Measurements from ENCODE around the gene MKRN1.
A peak's percentile ranks its signal among the peaks of the same experiment; 100 is the strongest.

Gene MKRN1

GRCh38 chr7:140479062-140479738 is at the start of gene MKRN1:
MKRN1 (minus strand) TSS chr7:140479505; CDS start chr7:140479344, 161 bp downstream.
- H3K4me3 ChIP-seq (replicated peaks; ENCODE audit: low read depth, low read length), result peak within 1 kb of the TSS; percentile 85
- TF ChIP-seq, protein P1, sequence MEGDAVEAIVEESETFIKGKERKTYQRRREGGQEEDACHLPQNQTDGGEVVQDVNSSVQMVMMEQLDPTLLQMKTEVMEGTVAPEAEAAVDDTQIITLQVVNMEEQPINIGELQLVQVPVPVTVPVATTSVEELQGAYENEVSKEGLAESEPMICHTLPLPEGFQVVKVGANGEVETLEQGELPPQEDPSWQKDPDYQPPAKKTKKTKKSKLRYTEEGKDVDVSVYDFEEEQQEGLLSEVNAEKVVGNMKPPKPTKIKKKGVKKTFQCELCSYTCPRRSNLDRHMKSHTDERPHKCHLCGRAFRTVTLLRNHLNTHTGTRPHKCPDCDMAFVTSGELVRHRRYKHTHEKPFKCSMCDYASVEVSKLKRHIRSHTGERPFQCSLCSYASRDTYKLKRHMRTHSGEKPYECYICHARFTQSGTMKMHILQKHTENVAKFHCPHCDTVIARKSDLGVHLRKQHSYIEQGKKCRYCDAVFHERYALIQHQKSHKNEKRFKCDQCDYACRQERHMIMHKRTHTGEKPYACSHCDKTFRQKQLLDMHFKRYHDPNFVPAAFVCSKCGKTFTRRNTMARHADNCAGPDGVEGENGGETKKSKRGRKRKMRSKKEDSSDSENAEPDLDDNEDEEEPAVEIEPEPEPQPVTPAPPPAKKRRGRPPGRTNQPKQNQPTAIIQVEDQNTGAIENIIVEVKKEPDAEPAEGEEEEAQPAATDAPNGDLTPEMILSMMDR (IDR thresholded peaks at IDR 0.05; ENCODE audit: low read length, missing control alignments), result no peak
- DNase-seq (ENCODE audit: low read depth), result peak; percentile 93

GRCh38 chr7:140526787-140527664 is 47.7 kb upstream of the MKRN1 start:
- TF ChIP-seq, protein P1 (IDR thresholded peaks at IDR 0.05; ENCODE audit: low read length, missing control alignments), result no peak
- H3K4me3 ChIP-seq (replicated peaks; ENCODE audit: low read depth, low read length), result no peak overlapping the region
- DNase-seq (ENCODE audit: low read depth), result no peak

GRCh38 chr7:140526214-140526613 is 46.9 kb upstream of the MKRN1 start:
- H3K4me3 ChIP-seq (replicated peaks; ENCODE audit: low read depth, low read length), result no peak overlapping the region
- DNase-seq (ENCODE audit: low read depth), result no peak

GRCh38 chr7:140525743-140526142 is 46.4 kb upstream of the MKRN1 start:
- DNase-seq (ENCODE audit: low read depth), result peak; percentile 61
- H3K4me3 ChIP-seq (replicated peaks; ENCODE audit: low read depth, low read length), result no peak overlapping the region
- TF ChIP-seq, protein P1 (IDR thresholded peaks at IDR 0.05; ENCODE audit: low read length, missing control alignments), result no peak

More at GRCh38 chr7:140526214-140526613, 46.9 kb upstream of the MKRN1 start:
- TF ChIP-seq, protein P1 (IDR thresholded peaks at IDR 0.05; ENCODE audit: low read length, missing control alignments), result no peak

DNA sequence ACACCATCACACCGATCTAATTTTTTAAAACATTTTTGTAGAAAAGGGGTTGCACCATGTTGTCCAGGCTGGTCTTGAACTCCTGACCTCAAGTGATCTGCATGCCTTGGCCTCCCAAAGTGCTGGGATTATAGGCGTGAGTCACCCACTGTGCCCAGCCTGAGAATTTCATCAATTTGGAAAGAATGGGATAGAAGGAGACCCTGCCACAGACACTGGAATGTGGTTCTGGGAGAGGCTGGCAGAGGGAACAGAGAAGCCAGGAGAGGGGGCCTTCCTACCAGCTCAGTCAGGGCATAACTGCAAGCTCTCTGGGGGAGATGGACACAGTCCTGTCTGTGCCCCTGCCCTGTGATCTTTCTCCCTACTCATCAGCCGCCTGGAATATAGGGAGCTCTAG is 42.1 kb upstream of the MKRN1 start:
- no peak overlapping the region for H3K4me3 ChIP-seq (replicated peaks; ENCODE audit: low read depth, low read length)
- DNase-seq (ENCODE audit: low read depth), result no peak
- TF ChIP-seq, protein P1 (IDR thresholded peaks at IDR 0.05; ENCODE audit: low read length, missing control alignments), result no peak

DNA sequence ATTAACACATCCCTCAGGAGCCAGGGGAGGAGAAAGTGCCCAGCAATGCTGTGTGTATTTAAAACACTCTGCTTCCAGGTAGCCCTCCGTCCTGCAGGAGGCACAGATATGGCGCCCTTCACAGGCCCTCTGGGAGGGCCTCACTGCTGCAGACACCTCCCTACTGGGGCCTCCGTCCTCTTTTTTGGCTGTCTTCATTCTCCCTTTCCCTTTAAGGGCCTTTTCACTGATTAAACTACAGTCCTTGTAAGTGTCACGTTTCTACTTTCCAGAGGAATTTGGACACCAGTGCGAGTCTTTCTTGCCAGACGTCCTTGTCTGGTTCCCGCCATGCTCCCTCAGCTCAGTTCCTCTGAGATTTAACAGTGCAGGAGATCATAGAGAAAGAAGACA is 39.7 kb upstream of the MKRN1 start:
- TF ChIP-seq, protein P1 (IDR thresholded peaks at IDR 0.05; ENCODE audit: low read length, missing control alignments), result no peak
- DNase-seq (ENCODE audit: low read depth), result no peak
- H3K4me3 ChIP-seq (replicated peaks; ENCODE audit: low read depth, low read length), result no peak overlapping the region

Data from fibroblast of pulmonary artery (primary cell).